K562 (cell line): ENCODE data around the gene ZNF750. TPM values are rescaled to one million over a fixed set of nuclear protein-coding genes. Genes with fewer than 3 reads are reported as not detected.
A peak's percentile ranks its signal among the peaks of the same experiment; 100 is the strongest.

Experiments
- CBFA2T3 ChIP-seq: fragments of 450-650 bp; IDR thresholded peaks from 2 replicates; pipeline ENCODE4 v1.6.1; 2017
- CBX8 ChIP-seq: fragments of 200-600 bp; sonication (generic); IDR thresholded peaks from 2 replicates; pipeline ENCODE4 v1.6.1; 2012; ENCODE audit warnings: borderline replicate concordance, mixed run types, low read depth, mild to moderate bottlenecking, moderate library complexity, mixed read lengths, low read length, control low read depth, inconsistent platforms; ENCODE audit not compliant: poor library complexity, severe bottlenecking; ENCODE audit errors: extremely low read depth
- DIDO1 ChIP-seq: fragments of 450-650 bp; IDR thresholded peaks from 2 replicates; pipeline ENCODE4 v1.6.1; 2016; ENCODE audit warnings: low read depth, missing biosample characterization, missing genetic modification characterization
- DMBX1 ChIP-seq: fragments of 250-450 bp; sonication (Bioruptor Pico); IDR thresholded peaks from 2 replicates; pipeline ENCODE4 v1.8.0; 2022; ENCODE audit warnings: inconsistent platforms, mild to moderate bottlenecking, moderate library complexity, borderline replicate concordance
- ELK1 ChIP-seq: sonication (generic); formaldehyde crosslinking; IDR thresholded peaks from 2 replicates; pipeline ENCODE4 v1.8.1; 2022; ENCODE audit warnings: missing genetic modification reagents
- ETV5 ChIP-seq: sonication (generic); formaldehyde crosslinking; IDR thresholded peaks from 2 replicates; pipeline ENCODE4 v1.4.0; 2020; ENCODE audit warnings: low read depth, mild to moderate bottlenecking, missing genetic modification reagents
- FOSL1 ChIP-seq: fragments of 200-800 bp; sonication (Bioruptor generic); conservative IDR thresholded peaks from 2 replicates; pipeline ENCODE4 v1.6.1; 2016; ENCODE audit warnings: missing genetic modification characterization, missing compliant biosample characterization
- GABPB1 ChIP-seq: sonication (generic); formaldehyde crosslinking; IDR thresholded peaks from 2 replicates; pipeline ENCODE4 v1.8.0; 2022; ENCODE audit warnings: mild to moderate bottlenecking, missing genetic modification reagents
- GATA2 ChIP-seq: sonication (generic); formaldehyde crosslinking; IDR thresholded peaks from 2 replicates; pipeline ENCODE4 v1.4.0; 2020; ENCODE audit warnings: mild to moderate bottlenecking, missing genetic modification reagents
- IFI16 ChIP-seq: fragments of 250-450 bp; sonication (Bioruptor Pico); IDR thresholded peaks from 2 replicates; pipeline ENCODE4 v2.1.2; 2022; ENCODE audit warnings: mild to moderate bottlenecking, inconsistent platforms
- MYC ChIP-seq, 2 experiments: fragments of 250-450 bp in 1 of 2; sonication (Bioruptor Pico) in 1 of 2; IDR thresholded peaks; 2 replicates each; pipeline versions ENCODE4 v1.5.1 to v1.6.1; 2012 to 2021; ENCODE audit warnings: low read depth in 2 of 2, borderline replicate concordance in 1 of 2, improper control_type of control experiment in 1 of 2, low read length in 1 of 2, mild to moderate bottlenecking in 1 of 2, moderate library complexity in 1 of 2
- NCOR1 ChIP-seq: fragments of 450-650 bp; IDR thresholded peaks from 2 replicates; pipeline ENCODE4 v1.6.1; 2016; ENCODE audit warnings: mild to moderate bottlenecking, moderate library complexity
- RFX1 ChIP-seq: fragments of 450-650 bp; IDR thresholded peaks from 2 replicates; pipeline ENCODE4 v1.6.1; 2016; ENCODE audit warnings: mild to moderate bottlenecking, moderate library complexity
- RFX7 ChIP-seq: fragments of 250-450 bp; sonication (Bioruptor Pico); IDR thresholded peaks from 2 replicates; pipeline ENCODE4 v1.5.1; 2021; ENCODE audit warnings: mild to moderate bottlenecking
- THRA ChIP-seq: fragments of 450-650 bp; IDR thresholded peaks from 2 replicates; pipeline ENCODE4 v1.6.1; 2017; ENCODE audit warnings: mild to moderate bottlenecking, moderate library complexity
- THRAP3 ChIP-seq: fragments of 450-650 bp; IDR thresholded peaks from 2 replicates; pipeline ENCODE4 v1.6.1; 2016; ENCODE audit warnings: mild to moderate bottlenecking, inconsistent platforms, borderline replicate concordance
- ZEB2 ChIP-seq: fragments of 450-650 bp; IDR thresholded peaks from 2 replicates; pipeline ENCODE4 v1.6.1; 2016
- ZKSCAN1 ChIP-seq: fragments of 150-350 bp; IDR thresholded peaks from 2 replicates; pipeline ENCODE4 v1.6.1; 2016; ENCODE audit warnings: low read depth, low read length
- ZKSCAN8 ChIP-seq: fragments of 200-800 bp; sonication (Bioruptor generic); IDR thresholded peaks from 2 replicates; pipeline ENCODE4 v1.6.1; 2016; ENCODE audit warnings: missing genetic modification characterization, missing compliant biosample characterization
- ZNF316 ChIP-seq: fragments of 450-650 bp; IDR thresholded peaks from 2 replicates; pipeline ENCODE4 v1.6.1; 2016
- ZNF551 ChIP-seq: fragments of 250-450 bp; sonication (Bioruptor Pico); IDR thresholded peaks from 2 replicates; pipeline ENCODE4 v1.5.0; 2021; ENCODE audit warnings: mild to moderate bottlenecking, moderate library complexity
- ZNF707 ChIP-seq: fragments of 250-450 bp; sonication (Bioruptor Pico); conservative IDR thresholded peaks from 2 replicates; pipeline ENCODE4 v1.8.0; 2022; ENCODE audit warnings: inconsistent platforms, mild to moderate bottlenecking, moderate library complexity
- ZNF76 ChIP-seq: fragments of 250-450 bp; sonication (Bioruptor Pico); IDR thresholded peaks from 2 replicates; pipeline ENCODE4 v1.4.0; 2020; ENCODE audit warnings: mild to moderate bottlenecking, moderate library complexity, borderline replicate concordance
- ZNF766 ChIP-seq: fragments of 200-800 bp; sonication (Bioruptor generic); conservative IDR thresholded peaks from 2 replicates; pipeline ENCODE4 v1.6.1; 2016; ENCODE audit warnings: missing genetic modification characterization, missing compliant biosample characterization
- polyA plus RNA-seq, 8 experiments: library from polyadenylated mRNA; depleted of rRNA in 4 of 8; stranded (reverse) in 5 of 8; unstranded in 3 of 8; fragments of >200 nt; fragmentation: Nextera tagmentation in 2 of 8; fragmentation: Illumina TruSeq in 1 of 8; extraction: Ambion mirVana in 2 of 8; extraction: Trizol in 1 of 8; gene quantifications; 2 replicates each; pipeline versions ENCODE4 v1.2.1 to v1.2.3, GENCODE V29; 2011 to 2014; ENCODE audit warnings: inconsistent platforms in 1 of 8, missing spikeins in 1 of 8
- total RNA-seq, 7 experiments: library from RNA; depleted of rRNA in 6 of 7; stranded (reverse); fragments of >200 nt in 6 of 7; fragmentation: Illumina TruSeq in 2 of 7; extraction: Trizol in 2 of 7; gene quantifications; 2 replicates each; pipeline versions ENCODE4 v1.2.1 to v1.2.3, GENCODE V29; 2011 to 2021; ENCODE audit warnings: low replicate concordance in 1 of 7
- TF ChIP-seq, protein P1 (sequence below): sonication (generic); formaldehyde crosslinking; IDR thresholded peaks from 2 replicates; pipeline ENCODE4 v1.9.0; 2022; ENCODE audit warnings: mild to moderate bottlenecking, missing genetic modification reagents
- TF ChIP-seq, protein P2 (sequence below): sonication (generic); formaldehyde crosslinking; IDR thresholded peaks from 2 replicates; pipeline ENCODE4 v1.8.1; 2023; ENCODE audit warnings: mild to moderate bottlenecking, missing genetic modification reagents

Gene ZNF750
- total and polyA plus RNA-seq, 9 of the 15 experiments (the other 6 are each of a cell fraction or from before 2014, with no cell fraction given): not detected

DNA sequence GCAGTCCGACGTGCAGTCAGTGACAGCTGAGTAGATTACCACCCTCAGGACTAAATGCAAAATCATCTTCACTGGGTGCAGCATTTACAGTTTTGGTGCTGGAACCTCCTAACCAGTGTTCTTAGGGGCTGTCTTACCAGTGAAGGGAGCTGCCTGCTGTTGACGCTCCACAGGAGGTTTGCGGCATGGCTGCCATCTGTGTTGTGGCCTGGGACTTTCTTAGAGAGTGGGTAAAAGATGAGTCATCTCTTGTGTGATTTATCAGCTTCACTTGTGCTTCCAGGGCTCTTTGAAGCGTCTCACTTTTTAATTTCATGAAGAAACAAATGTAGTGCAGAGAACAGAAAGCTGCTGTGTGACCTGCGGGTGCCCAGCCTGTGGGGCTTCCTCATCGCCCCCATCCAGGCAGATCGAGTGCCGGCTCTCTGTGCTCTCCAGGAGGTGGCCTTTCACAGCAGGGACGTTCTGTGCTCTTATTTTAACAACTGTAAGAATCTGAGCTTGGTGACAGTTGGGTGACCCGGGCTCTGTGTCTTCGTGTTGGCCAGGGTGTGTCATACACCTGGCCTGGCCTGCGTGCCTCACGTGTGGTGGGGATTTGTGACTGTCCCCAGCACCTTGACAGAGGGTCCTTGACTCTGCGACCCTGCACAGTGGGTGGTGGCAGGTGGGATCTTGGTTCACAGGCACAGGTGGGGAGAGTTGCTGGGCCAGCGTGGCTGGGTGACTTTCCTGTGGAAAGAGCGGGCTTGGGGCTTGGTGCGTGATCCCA is 24.3 kb upstream of the ZNF750 start (continued):
- TF ChIP-seq THRA (no peak), IFI16 (CRISPR knock-in tag) (no peak), GATA2 (no peak), CBFA2T3 (0 out of 2 replicates have a peak, but pooled peaks have one; percentile 30), NCOR1 (no peak), THRAP3 (no peak), CBX8 (no peak), ZEB2 (no peak), DMBX1 (CRISPR knock-in tag) (no peak), RFX7 (CRISPR knock-in tag) (no peak), ETV5 (0 out of 2 replicates have a peak, but pooled peaks have one; percentile 35), ZNF76 (CRISPR knock-in tag) (no peak), MYC (IDR thresholded peaks at IDR 0.05; ENCODE audit: low read depth, low read length) (0 out of 2 replicates have a peak, but pooled peaks have one; percentile 38), MYC (CRISPR knock-in tag; IDR thresholded peaks at IDR 0.05; ENCODE audit: borderline replicate concordance, low read depth) (no peak), ZKSCAN8 (CRISPR knock-in tag) (0 out of 2 replicates have a peak, but pooled peaks have one; percentile 10), ZNF551 (no peak), RFX1 (no peak), FOSL1 (tag) (peak; percentile 95), ZNF766 (CRISPR knock-in tag) (0 out of 2 replicates have a peak, but pooled peaks have one; percentile 30), ELK1 (CRISPR knock-in tag) (no peak), DIDO1 (no peak), ZNF707 (no peak), ZNF316 (peak; percentile 79), ZKSCAN1 (0 out of 2 replicates have a peak, but pooled peaks have one; percentile 10), GABPB1 (CRISPR knock-in tag) (no peak)
- TF ChIP-seq, protein P1, sequence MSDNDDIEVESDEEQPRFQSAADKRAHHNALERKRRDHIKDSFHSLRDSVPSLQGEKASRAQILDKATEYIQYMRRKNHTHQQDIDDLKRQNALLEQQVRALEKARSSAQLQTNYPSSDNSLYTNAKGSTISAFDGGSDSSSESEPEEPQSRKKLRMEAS (CRISPR knock-in tag): no peak
- TF ChIP-seq, protein P2, sequence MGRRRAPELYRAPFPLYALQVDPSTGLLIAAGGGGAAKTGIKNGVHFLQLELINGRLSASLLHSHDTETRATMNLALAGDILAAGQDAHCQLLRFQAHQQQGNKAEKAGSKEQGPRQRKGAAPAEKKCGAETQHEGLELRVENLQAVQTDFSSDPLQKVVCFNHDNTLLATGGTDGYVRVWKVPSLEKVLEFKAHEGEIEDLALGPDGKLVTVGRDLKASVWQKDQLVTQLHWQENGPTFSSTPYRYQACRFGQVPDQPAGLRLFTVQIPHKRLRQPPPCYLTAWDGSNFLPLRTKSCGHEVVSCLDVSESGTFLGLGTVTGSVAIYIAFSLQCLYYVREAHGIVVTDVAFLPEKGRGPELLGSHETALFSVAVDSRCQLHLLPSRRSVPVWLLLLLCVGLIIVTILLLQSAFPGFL: no peak
